Gastroesophageal sphincter (tissue), 3 donors: ENCODE data around the gene MYL10.

Experiments
- CTCF ChIP-seq, 4 experiments: fragments of 200-600 bp in 2 of 4; fragments of 450-650 bp in 2 of 4; sonication (generic) in 1 of 4; IDR thresholded peaks; one replicate each; pipeline ENCODE4 v1.5.1; 2017 to 2019; ENCODE audit warnings: antibody characterized with exemption in 4 of 4, mild to moderate bottlenecking in 2 of 4, moderate library complexity in 2 of 4
- POLR2A ChIP-seq, 2 donors: fragments of 450-650 bp; IDR thresholded peaks; one replicate each; pipeline ENCODE4 v1.6.1; 2017; ENCODE audit warnings: antibody characterized with exemption in 2 of 2, mild to moderate bottlenecking in 2 of 2, moderate library complexity in 1 of 2

- TF ChIP-seq POLR2A (IDR thresholded peaks at IDR 0.05) (no peak), CTCF (IDR thresholded peaks at IDR 0.05) (no peak)
These were observed 40.2 kb upstream of the MYL10 start for GRCh38 chr7:101669307-101669706.
